BLaER1 treated with 17β-estradiol and CSF1 and Interleukin-3, amounts not matched to agents 10 nM and 100 nM (cell line): Measurements from ENCODE around the gene ARHGEF28.
A peak's percentile ranks its signal among the peaks of the same experiment; 100 is the strongest.

ENCODE experiments used
- H3K27ac ChIP-seq, 11 experiments: shearing (Covaris generic); formaldehyde crosslinking; 2 replicates each; pipeline ENCODE4 v1.8.1; 2022
- H3K27me3 ChIP-seq, 11 experiments: shearing (Covaris generic); formaldehyde crosslinking; 2 replicates each; pipeline ENCODE4 v1.8.1; 2022
- H3K36me3 ChIP-seq, 11 experiments: shearing (Covaris generic); formaldehyde crosslinking; 2 replicates each; pipeline ENCODE4 v1.8.1; 2022
- H3K4me1 ChIP-seq, 10 experiments: shearing (Covaris generic); formaldehyde crosslinking; 2 replicates each; pipeline ENCODE4 v1.8.1; 2022
- H3K4me2 ChIP-seq, 11 experiments: shearing (Covaris generic); formaldehyde crosslinking; 2 replicates each; pipeline ENCODE4 v1.8.1; 2022
- H3K4me3 ChIP-seq, 10 experiments: shearing (Covaris generic); formaldehyde crosslinking; 2 replicates each; pipeline ENCODE4 v1.8.1; 2022
- H3K9ac ChIP-seq, 11 experiments: shearing (Covaris generic); formaldehyde crosslinking; 2 replicates each; pipeline ENCODE4 v1.8.1; 2022
- H3K9me3 ChIP-seq, 11 experiments: shearing (Covaris generic); formaldehyde crosslinking; replicated peaks in 1 of 11; 2 replicates each; pipeline ENCODE4 v1.8.1; 2022
- H4K20me1 ChIP-seq, 11 experiments: shearing (Covaris generic); formaldehyde crosslinking; 2 replicates each; pipeline ENCODE4 v1.8.1; 2022
- Cebpa-rat ChIP-seq, 11 experiments: shearing (Covaris generic); IDR thresholded peaks; 2 replicates each; pipeline ENCODE4 v1.8.1; 2022

Gene ARHGEF28

DNA sequence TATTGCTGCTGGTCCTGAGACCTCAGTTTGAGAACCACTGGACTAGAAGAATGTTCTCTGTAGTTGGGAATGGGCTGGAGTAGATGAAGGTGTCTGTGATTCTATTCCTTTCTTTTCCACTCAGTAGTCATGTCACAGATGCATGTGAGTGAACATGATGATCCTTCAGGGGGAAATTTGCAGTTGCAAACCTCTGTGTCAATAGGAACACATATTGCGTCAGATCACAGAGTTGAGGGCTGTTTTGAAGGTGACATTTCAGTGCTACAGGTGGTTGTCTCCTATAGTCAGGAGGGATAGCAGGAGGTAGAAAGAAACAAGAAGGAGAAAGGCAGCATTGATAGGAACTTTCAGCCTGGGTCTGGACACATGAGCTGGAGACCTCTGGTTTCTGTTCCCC, 239.3 kb downstream of the ARHGEF28 start:
- no peaks in the 10 kb centered on the region for H3K27me3 ChIP-seq
- no peak overlapping the region for H3K4me3 ChIP-seq
- peak overlapping the region in 1 of 11 experiments; percentile 23; a peak in 1 of 22 replicates for H3K27ac ChIP-seq
- no peaks in the 10 kb centered on the region for H3K9me3 ChIP-seq
- peaks cover 21 to 53% (median 41%) of the 10 kb centered on the region in 10 experiments for H3K4me1 ChIP-seq
- no peak overlapping the region for H3K9ac ChIP-seq
- H4K20me1 ChIP-seq = no peaks in the 10 kb centered on the region
- peak in 2 of 11 experiments; percentile 15 to 18; a peak in 1 of 22 replicates for TF ChIP-seq Cebpa-rat (IDR thresholded peaks at IDR 0.05)
- H3K36me3 ChIP-seq = no peaks in the 10 kb centered on the region
- H3K4me2 ChIP-seq = peak overlapping the region in 3 of 11 experiments; percentile 7 to 37 (median 27); a peak in 5 of 22 replicates

GRCh38 chr5:73867345-73868335, 241.6 kb downstream of the ARHGEF28 start:
- peaks cover 0 to 30% (median 17%) of the 10 kb centered on the region in 10 experiments; a peak in 17 of 20 replicates for H3K4me1 ChIP-seq
- no peaks in the 10 kb centered on the region for H4K20me1 ChIP-seq
- H3K27ac ChIP-seq = no peak overlapping the region
- H3K9me3 ChIP-seq = no peaks in the 10 kb centered on the region
- TF ChIP-seq Cebpa-rat (IDR thresholded peaks at IDR 0.05) = no peak
- H3K4me2 ChIP-seq = no peak overlapping the region
- no peaks in the 10 kb centered on the region for H3K27me3 ChIP-seq
- H3K36me3 ChIP-seq = no peaks in the 10 kb centered on the region
- no peak overlapping the region for H3K4me3 ChIP-seq
- H3K9ac ChIP-seq = no peak overlapping the region

DNA sequence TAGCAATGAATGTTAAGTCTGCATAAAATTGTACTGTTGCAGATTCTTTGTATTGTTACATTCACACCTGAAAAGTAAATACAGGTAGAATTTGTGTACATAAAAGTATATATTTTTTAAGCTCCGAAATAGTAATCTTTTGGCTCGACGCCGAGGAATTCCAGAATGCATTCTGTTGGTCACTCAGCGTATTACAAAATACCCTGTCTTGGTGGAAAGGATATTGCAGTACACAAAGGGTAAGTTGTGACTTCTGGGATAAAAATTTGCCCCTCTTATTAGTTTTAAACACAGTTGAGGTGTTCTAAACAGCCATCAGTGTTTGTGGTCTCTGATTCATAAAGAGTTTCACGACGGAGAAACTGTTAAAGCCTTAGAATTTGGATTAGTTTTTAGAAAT, 257.6 kb downstream of the ARHGEF28 start:
- Histone ChIP-seq H3K36me3 (no peaks in the 10 kb centered on the region), H3K27me3 (no peaks in the 10 kb centered on the region), H3K4me2 (no peak overlapping the region), H3K9ac (no peak overlapping the region), H3K27ac (no peak overlapping the region), H3K4me1 (no peaks in the 10 kb centered on the region), H3K9me3 (peaks cover 0 to 3% (median 0%) of the 10 kb centered on the region in 11 experiments; a peak in 1 of 22 replicates), H4K20me1 (no peaks in the 10 kb centered on the region), H3K4me3 (no peak overlapping the region)
- no peak for TF ChIP-seq Cebpa-rat (IDR thresholded peaks at IDR 0.05)

GRCh38 chr5:73887688-73888087, 261.7 kb downstream of the ARHGEF28 start:
- Histone ChIP-seq H3K9me3 (no peaks in the 10 kb centered on the region), H4K20me1 (no peaks in the 10 kb centered on the region), H3K36me3 (no peaks in the 10 kb centered on the region), H3K4me1 (no peaks in the 10 kb centered on the region), H3K4me3 (no peak overlapping the region), H3K27me3 (no peaks in the 10 kb centered on the region), H3K9ac (no peak overlapping the region), H3K4me2 (no peak overlapping the region), H3K27ac (no peak overlapping the region)
- TF ChIP-seq Cebpa-rat (IDR thresholded peaks at IDR 0.05) = peak in 4 of 11 experiments; percentile 17 to 73 (median 45); a peak in 3 of 22 replicates

DNA sequence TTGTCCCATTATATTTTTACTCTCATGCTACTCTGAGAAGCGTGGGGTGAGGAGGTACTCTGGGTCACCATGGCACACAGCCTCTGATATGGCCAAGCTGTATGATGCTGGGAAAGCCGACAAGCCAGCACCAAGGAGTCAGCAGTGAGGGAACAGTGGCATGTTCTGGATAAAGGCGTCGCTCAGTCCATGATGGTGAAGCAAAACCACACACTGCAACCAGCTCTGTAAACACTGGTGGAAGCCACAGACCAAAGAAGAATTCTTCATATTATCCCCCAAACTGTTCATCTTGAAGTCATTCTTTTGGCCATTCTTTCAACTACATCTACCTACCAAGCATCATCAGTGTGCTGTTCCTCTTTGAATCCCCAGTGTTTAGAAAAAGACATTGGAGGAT, 264.6 kb downstream of the ARHGEF28 start:
- Histone ChIP-seq H3K4me3 (no peak overlapping the region), H3K9me3 (no peaks in the 10 kb centered on the region), H3K4me2 (no peak overlapping the region), H3K36me3 (no peaks in the 10 kb centered on the region), H3K27me3 (no peaks in the 10 kb centered on the region), H3K27ac (no peak overlapping the region), H3K4me1 (peaks cover 0 to 6% (median 4%) of the 10 kb centered on the region in 10 experiments; a peak in 9 of 20 replicates), H4K20me1 (no peaks in the 10 kb centered on the region), H3K9ac (no peak overlapping the region)
- TF ChIP-seq Cebpa-rat (IDR thresholded peaks at IDR 0.05) = no peak

- no peaks in the 10 kb centered on the region for H3K9me3 ChIP-seq
- no peak overlapping the region for H3K27ac ChIP-seq
- no peak overlapping the region for H3K4me2 ChIP-seq
- no peak overlapping the region for H3K4me3 ChIP-seq
- no peak overlapping the region for H3K9ac ChIP-seq
- no peaks in the 10 kb centered on the region for H3K36me3 ChIP-seq
- TF ChIP-seq Cebpa-rat (IDR thresholded peaks at IDR 0.05) = no peak
- H3K4me1 ChIP-seq = peaks cover 0 to 19% (median 10%) of the 10 kb centered on the region in 10 experiments; a peak in 9 of 20 replicates
- H3K27me3 ChIP-seq = no peaks in the 10 kb centered on the region
- H4K20me1 ChIP-seq = no peaks in the 10 kb centered on the region
These were observed 266.2 kb downstream of the ARHGEF28 start for GRCh38 chr5:73892218-73892617.

GRCh38 chr5:73892806-73893205, 266.8 kb downstream of the ARHGEF28 start:
- TF ChIP-seq Cebpa-rat (IDR thresholded peaks at IDR 0.05) = no peak
- Histone ChIP-seq H3K9me3 (no peaks in the 10 kb centered on the region), H3K27me3 (no peaks in the 10 kb centered on the region), H3K4me3 (no peak overlapping the region), H3K4me2 (no peak overlapping the region), H3K9ac (no peak overlapping the region), H4K20me1 (no peaks in the 10 kb centered on the region), H3K4me1 (peaks cover 0 to 19% (median 10%) of the 10 kb centered on the region in 10 experiments; a peak in 9 of 20 replicates), H3K36me3 (no peaks in the 10 kb centered on the region), H3K27ac (no peak overlapping the region)

DNA sequence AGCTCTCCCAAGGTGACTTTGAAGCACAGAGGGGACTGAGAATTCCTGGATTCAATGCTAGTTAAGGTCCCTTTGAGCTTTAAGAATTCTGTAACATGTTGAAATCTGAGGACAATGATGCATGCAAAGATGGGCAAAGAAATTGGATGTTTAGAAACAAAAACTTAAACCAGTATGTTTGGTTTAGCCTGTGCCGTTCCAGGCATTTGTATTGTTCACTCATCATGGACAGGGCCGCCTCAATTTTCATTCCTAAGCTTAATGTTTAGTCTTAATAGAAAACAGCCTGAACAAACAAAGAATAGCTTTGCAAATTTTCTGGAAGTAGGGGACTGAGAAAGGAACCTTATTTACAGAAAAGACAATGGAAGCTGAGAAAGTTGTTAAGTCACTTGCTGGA, 267.8 kb downstream of the ARHGEF28 start:
- Histone ChIP-seq H3K4me3 (no peak overlapping the region), H3K4me2 (no peak overlapping the region), H3K4me1 (peaks cover 10 to 25% (median 20%) of the 10 kb centered on the region in 10 experiments; a peak in 19 of 20 replicates), H3K9me3 (no peaks in the 10 kb centered on the region), H3K36me3 (no peaks in the 10 kb centered on the region), H4K20me1 (no peaks in the 10 kb centered on the region), H3K27me3 (no peaks in the 10 kb centered on the region), H3K27ac (no peak overlapping the region), H3K9ac (no peak overlapping the region)
- no peak for TF ChIP-seq Cebpa-rat (IDR thresholded peaks at IDR 0.05)

GRCh38 chr5:73894860-73895259, 268.9 kb downstream of the ARHGEF28 start:
- Histone ChIP-seq H3K9me3 (no peaks in the 10 kb centered on the region), H3K9ac (no peak overlapping the region), H3K27ac (0 out of 22 replicates have a peak overlapping the region, but pooled peaks of 2 of the 11 experiments have one; percentile 18 to 34), H3K4me1 (peaks cover 15 to 36% (median 29%) of the 10 kb centered on the region in 10 experiments), H3K27me3 (no peaks in the 10 kb centered on the region), H3K36me3 (no peaks in the 10 kb centered on the region), H4K20me1 (no peaks in the 10 kb centered on the region), H3K4me2 (peak overlapping the region in 2 of 11 experiments; percentile 19 to 34; a peak in 2 of 22 replicates), H3K4me3 (no peak overlapping the region)
- no peak for TF ChIP-seq Cebpa-rat (IDR thresholded peaks at IDR 0.05)
